ENCODE data around the gene ZBTB25.

DNA sequence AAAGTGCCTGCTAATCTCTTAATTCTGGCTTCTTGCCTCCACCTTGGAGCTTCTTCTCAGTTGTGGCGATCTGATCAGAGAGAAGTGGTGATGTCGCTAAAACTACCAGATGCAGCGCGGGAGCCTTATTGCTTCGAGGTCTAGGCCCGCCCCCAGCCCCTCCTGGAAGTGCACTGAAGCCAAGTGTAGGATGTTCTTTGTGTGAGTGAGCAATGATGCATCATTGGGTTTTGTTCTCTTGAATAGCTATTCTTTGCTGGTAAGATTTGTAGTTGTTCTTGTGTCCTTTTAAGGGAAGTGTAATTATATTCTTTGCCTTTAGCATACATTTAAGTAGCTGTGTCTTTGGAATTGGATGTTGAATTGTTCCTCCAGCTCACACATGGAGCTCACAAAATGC lies 79.7 kb downstream of the ZBTB25 start:
- TF ChIP-seq TAF1 (IDR thresholded peaks at IDR 0.05; ENCODE audit: low read depth, low read length) (no peak), POLR2A (IDR thresholded peaks at IDR 0.05; ENCODE audit: low read depth, low read length) (no peak), PAX5 (IDR thresholded peaks at IDR 0.05; ENCODE audit: insufficient read depth, low read length, severe bottlenecking) (no peak), POLR2AphosphoS5 (IDR thresholded peaks at IDR 0.05; ENCODE audit: low read depth, low read length) (no peak), POU2F2 (IDR thresholded peaks at IDR 0.05; ENCODE audit: low read depth, low read length) (no peak)
